Stimulated activated CD8-positive, alpha-beta memory T cell treated with anti-CD3 and anti-CD28 coated beads, Interleukin-4, amount 100 ng/mL, for 4 hours (primary cell): ENCODE data around the gene PIP5KL1.
A peak's percentile ranks its signal among the peaks of the same experiment; 100 is the strongest.

ENCODE experiments used
- DNase-seq, 2 donors: peaks; one replicate each; pipeline ENCODE4 v3.0.0-alpha.2; 2020; ENCODE audit warnings: low read depth in 2 of 2, low spot score in 1 of 2

PIP5KL1 gene

GRCh38 chr9:127950513-127951289, 20.1 kb upstream of the PIP5KL1 start:
- DNase-seq = no peak

DNA sequence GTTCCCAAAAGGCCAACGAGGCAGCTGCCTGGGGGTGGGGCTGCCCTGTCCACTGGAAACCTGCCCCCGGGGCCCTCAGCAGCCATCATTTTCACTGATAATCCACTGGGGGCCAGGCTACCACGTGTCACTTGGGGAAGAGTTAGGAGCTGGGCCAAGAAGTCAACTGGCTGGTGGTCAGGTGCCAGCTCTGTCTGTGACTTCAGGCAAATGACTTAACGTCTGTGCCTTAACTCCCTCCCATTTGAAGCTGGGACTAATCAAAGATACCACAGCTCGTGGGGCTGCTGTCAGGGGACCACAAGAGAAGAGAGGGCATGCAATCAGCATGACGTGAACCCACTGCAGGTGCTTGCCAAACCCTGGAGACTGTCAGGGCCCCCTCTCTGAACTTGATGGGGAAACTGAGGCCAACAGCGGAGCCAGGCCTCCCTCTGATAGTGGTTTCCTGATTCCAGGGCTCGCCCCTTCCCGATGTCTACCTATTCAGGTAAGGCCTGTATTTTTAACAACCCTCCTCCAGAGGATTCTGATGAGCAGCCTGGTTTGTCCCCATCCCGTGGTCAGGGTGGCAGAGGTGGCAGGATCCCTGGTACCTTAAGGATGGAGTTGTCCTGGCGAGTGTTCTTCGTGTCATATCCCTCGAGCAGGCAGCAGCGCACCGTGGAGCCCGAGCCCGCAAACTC, 19.4 kb upstream of the PIP5KL1 start:
- no peak for DNase-seq

DNA sequence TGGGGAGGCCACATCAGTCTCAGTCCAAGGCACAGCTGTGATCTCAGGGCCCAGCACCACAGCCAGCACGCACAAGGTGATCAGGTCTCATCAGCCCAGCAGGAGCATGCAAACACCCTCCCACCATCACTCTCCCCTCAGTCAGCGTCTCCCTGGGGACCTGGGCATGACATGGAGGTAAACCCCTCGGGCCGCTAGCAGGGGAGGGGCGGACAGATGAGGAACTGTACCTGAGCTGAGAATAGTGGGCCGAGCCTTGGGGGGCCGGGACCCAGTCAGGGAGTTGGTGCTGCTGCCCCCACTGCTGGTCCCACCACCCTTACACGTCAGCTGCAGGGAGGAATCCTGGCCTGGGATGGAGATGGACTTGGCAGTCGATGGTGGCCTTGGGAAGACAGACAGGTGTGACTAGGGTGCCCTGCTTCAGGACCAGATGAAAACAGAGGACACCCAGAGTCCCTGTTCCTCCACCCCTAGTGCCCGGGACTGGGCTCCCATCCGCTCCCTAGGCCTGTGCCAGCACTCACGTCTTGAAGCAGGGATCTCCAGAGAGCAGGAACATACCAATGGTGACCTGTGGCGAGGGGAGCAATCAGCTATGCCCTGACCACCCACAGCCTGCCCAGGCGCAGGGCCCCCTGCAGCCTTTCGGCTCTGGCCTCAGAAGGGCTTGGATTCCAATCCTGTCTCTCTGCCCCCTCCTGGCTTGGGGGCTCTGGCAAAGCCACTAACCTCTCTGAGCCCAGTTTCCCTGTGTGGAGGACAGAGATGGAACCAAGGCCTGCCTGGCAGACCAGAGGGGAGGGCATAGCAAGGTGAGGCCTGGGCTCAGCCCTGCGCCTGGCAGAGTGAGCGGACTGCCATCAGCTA, 17.5 kb upstream of the PIP5KL1 start:
- DNase-seq = no peak

GRCh38 chr9:127946728-127947127, 16.2 kb upstream of the PIP5KL1 start:
- no peak for DNase-seq

- no peak for DNase-seq
Measured at GRCh38 chr9:127945942-127946341, 15.4 kb upstream of the PIP5KL1 start.

- DNase-seq = no peak
Measured at GRCh38 chr9:127945338-127945737, 14.8 kb upstream of the PIP5KL1 start.

DNA sequence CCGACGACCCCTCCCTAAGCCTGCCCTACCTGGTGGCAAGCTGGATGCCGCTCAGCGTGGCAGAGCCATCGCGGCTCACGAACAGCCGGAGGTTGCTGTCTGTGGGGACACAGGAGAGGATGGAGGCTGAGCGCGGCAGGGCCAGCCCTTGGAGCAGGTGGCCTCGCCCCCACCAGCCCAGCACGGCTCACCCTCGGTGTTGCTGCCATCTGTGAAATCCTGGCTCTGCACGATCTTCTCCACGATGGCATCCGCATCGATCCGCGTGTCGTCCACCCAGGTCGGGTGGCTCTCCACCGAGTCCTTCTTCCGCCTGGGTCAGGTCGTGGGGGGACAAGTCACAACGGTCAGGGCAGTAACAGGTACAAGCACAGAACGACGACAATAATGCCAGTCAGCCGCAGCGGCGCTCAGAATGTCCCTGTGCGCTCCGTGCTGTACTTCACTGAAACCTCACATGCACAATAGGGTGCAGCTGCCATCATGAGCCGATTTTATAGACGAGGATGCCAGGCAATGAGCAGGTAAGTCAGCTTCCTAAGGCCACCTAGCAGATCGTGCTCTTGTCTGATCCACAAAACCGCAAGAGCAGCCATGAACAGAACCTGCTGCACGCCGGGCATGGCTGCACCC, 14.1 kb upstream of the PIP5KL1 start:
- no peak for DNase-seq

DNA sequence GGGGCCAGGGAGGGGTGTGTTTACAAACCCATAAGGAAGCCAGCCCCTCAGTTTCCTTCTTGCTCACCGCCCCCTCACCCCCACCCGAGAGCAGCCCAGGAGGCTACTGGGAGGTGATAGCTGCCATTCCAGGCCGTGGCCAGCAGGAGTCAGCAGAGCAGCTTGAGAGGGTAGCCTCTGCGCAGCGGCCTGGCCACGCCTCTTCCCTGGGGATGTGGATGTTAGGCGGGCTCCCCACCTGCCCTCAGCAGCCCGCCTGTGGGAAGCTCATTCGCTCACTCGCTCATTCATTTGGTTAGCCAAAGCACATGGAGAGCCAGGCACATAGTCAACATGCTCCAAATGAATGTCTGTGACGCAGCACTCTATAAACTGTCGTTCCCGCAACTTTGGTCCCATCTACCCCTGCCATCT, 13.2 kb upstream of the PIP5KL1 start:
- DNase-seq = peak; percentile 41 to 57

DNA sequence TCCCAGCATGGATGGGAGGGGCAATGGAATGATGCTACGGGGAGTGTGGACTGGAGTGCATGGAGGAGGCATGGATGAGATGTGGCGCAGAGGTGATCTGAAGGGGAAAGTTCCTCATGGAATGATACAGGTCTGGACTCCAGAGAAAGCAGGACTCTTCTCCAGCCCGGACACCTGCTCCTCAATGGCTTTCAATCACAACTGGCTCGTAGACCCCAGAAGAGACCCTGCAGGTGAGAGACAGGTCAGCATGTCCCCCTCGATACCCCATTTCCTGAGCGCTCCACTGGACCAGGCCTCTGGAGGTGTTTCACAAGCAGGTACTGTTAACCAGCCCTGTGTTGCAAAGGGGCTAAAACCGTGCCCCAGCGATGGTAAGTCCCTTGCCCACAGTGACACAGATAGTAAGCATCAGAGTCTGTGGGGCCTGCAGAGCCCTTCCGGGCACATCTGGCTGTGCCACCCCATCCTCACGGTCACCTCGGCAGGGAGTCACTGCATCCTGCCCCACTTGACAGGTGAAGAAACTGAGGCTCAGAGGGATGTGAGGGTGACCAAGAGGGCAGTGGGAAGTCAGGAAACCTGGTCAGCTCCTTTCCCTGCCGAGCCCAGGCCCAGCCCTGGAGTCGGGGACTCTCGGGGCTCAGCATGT, 12.6 kb upstream of the PIP5KL1 start:
- no peak for DNase-seq

- DNase-seq = no peak
Measured at GRCh38 chr9:127942216-127943010, 11.8 kb upstream of the PIP5KL1 start.

DNA sequence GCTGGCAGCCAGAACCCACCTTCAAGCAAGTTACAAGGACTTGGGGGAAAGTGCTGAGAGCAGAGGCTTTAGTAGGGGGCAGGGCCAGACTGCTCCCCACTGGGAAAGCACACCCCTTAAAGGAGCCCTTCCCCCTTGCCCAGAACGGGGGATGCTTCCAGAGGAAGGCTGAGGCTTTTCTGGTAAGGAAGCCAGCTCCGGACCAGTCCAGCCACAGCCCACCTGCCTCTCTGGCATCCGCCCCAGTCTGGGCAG, 11.3 kb upstream of the PIP5KL1 start:
- no peak for DNase-seq

GRCh38 chr9:127941062-127941960, 10.7 kb upstream of the PIP5KL1 start:
- no peak for DNase-seq

GRCh38 chr9:127940593-127940992, 10.0 kb upstream of the PIP5KL1 start:
- DNase-seq = no peak

DNA sequence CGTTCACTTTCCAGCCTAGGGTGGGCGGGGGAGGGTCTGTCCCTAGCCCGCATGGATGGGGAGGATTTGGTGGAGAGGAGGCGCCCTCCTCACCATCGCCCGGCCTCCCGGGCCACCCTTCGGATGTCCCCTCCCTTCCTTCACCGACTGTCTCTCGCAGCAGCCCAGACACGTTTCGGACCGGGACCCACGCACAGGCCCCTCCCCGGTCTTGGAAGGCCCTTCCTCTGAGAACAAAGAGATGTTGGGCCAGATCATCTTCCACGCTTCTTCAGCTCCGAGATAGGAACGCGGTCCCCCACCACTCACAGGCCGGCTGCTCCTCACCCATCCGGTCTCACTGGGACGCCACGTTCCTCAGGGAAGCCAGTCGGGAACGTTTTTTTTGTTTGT, 7.7 kb upstream of the PIP5KL1 start:
- DNase-seq = no peak

DNA sequence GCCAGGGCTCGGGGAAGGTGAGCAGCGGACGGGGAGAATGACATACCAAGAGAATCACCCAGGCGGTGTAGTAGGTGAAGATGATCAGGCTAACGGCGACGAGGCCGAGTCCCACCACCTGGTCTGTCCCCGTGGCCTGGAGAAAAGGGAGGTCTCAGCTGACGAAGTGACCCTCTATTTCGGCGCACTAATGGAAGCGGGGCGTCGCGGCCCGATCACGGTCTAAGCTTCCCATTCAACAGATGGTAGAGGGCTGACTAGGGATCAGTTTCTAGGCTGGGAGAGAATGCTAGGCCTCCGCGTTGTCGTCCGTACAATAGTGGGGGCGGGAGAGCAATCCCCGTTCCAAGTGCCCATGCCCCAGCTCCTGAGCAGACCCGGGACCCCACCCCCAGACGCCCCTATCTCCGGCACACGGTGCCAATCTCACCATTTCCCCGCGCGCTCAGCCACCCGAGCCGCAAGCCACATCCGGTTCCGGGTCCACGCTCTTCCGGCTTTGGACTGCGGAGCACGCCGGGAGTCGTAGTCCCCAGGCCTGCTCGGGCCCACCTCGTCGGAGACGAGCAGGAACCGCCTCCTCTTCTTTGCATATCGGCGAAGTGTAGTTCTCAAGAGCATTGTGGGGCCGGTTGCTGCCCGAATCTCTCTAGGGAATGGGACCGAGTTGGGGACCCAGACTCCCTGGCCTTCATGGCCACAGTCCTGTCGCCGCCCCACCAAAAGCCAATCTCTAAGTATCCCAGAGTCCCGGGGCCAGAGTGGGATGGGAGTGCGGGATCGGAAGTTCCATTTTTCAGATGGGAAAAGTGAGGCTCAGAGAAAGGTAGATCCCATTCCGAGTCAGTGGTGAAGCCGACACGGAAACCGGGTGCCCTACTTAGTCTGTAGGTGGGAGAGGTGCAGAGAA, 7.1 kb upstream of the PIP5KL1 start, which contains the start of gene DPM2:
Gene DPM2, minus strand, starts transcription at position 467 of the 910 bp plus-strand sequence. Its CDS starts 34 bp downstream, at position 433.
- DNase-seq = peak; percentile 49 to 68

DNA sequence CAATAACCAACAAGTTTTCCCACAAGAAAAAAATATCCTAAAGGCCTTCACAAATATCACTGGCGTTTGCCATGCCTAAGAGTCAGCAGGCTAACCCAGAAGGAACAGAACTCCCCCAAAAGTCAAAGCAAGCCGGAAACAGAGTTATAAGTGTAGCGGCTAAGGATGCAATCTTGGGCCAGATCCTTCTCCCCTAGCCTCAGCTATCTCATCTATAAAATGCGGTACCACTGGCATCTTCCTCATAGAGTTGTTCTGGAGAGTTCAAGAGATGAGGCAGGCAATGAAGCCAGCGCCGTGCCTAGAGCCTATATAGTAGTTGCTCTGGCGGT, 6.4 kb upstream of the PIP5KL1 start:
- DNase-seq = no peak

GRCh38 chr9:127936347-127936852, 5.8 kb upstream of the PIP5KL1 start:
- DNase-seq = no peak

DNA sequence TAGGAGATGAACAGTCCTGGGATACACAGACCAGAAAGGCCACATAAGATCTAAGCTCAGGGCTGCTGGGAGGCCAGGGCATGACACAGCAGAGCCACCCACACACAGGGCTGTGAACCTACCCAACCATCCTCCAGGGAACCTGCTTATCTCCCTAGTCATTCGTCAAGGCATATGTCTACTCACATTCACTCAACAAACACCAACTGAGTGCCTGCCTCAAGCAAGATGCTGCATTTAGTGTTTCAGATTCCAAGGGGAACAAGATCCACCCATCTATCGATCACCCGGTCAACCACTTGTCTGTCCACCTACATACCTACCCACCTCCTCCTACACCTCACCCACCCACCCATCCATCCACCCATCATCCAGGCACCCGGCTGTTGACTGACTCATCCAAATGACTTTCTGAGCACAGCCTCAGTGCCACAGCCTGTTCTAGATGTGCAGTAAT, 5.2 kb upstream of the PIP5KL1 start:
- DNase-seq = no peak
